Epithelial cell of esophagus (primary cell): ENCODE results near the gene RAI1.

ENCODE experiments used
- DNase-seq: peaks from one replicate; pipeline ENCODE4 v3.0.0; 2010; ENCODE audit warnings: low read depth
- H3K4me3 ChIP-seq: 2 replicates; pipeline ENCODE4 v1.5.1; 2011; ENCODE audit warnings: mild to moderate bottlenecking, low read length, control low read depth
- TF ChIP-seq, protein P1 (sequence below): IDR thresholded peaks from 2 replicates; pipeline ENCODE4 v1.5.1; 2011; ENCODE audit warnings: low read depth, mild to moderate bottlenecking, low read length, control low read depth, inconsistent platforms; ENCODE audit not compliant: insufficient read depth; ENCODE audit errors: missing control alignments

The RAI1 gene

DNA sequence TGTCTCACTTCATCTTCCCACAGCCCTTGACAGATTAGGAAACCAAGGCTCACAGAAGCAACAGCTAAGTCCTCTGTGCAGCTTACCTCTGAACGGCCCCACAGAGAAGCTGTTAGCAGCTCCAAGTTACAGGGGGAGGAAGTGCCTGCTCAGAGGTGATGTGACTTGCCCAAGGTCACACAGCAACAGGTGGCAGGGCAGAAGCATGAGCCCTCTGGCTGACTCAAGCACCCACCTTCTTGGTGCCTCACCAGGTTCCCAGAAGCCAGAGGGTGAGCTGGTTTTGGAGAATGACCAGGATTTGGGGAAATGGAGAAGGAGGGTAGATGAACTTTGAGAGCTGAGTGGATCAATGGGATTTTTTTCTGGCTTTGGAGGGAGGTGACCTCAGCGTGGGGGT lies 14.0 kb upstream of the RAI1 start:
- no peak overlapping the region for H3K4me3 ChIP-seq
- TF ChIP-seq, protein P1, sequence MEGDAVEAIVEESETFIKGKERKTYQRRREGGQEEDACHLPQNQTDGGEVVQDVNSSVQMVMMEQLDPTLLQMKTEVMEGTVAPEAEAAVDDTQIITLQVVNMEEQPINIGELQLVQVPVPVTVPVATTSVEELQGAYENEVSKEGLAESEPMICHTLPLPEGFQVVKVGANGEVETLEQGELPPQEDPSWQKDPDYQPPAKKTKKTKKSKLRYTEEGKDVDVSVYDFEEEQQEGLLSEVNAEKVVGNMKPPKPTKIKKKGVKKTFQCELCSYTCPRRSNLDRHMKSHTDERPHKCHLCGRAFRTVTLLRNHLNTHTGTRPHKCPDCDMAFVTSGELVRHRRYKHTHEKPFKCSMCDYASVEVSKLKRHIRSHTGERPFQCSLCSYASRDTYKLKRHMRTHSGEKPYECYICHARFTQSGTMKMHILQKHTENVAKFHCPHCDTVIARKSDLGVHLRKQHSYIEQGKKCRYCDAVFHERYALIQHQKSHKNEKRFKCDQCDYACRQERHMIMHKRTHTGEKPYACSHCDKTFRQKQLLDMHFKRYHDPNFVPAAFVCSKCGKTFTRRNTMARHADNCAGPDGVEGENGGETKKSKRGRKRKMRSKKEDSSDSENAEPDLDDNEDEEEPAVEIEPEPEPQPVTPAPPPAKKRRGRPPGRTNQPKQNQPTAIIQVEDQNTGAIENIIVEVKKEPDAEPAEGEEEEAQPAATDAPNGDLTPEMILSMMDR: no peak
- no peak for DNase-seq

- H3K4me3 ChIP-seq: no peak overlapping the region
- TF ChIP-seq, protein P1: no peak
- no peak for DNase-seq
These were observed 13.3 kb upstream of the RAI1 start for GRCh38 chr17:17667947-17668346.

DNA sequence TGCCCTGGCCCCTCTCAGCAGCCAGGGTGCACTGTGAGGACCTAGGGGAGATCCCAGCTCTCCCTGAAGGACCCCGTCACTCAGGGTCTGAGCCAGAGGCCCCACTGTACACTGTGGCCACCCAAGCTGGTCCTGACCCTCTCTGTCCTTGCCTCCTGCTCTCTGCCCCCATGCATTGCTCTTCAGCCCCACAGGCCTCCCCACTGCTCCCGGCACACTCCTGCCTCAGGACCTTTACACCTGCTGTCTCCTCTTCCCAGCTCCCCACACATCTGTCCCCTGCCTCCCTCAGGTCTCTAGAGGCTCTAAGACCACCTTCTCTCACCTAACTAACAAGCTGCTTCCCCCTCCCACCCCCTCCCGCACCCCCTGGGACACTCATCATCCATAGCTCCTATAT lies 12.9 kb upstream of the RAI1 start:
- TF ChIP-seq, protein P1: no peak
- H3K4me3 ChIP-seq: no peak overlapping the region
- no peak for DNase-seq

DNA sequence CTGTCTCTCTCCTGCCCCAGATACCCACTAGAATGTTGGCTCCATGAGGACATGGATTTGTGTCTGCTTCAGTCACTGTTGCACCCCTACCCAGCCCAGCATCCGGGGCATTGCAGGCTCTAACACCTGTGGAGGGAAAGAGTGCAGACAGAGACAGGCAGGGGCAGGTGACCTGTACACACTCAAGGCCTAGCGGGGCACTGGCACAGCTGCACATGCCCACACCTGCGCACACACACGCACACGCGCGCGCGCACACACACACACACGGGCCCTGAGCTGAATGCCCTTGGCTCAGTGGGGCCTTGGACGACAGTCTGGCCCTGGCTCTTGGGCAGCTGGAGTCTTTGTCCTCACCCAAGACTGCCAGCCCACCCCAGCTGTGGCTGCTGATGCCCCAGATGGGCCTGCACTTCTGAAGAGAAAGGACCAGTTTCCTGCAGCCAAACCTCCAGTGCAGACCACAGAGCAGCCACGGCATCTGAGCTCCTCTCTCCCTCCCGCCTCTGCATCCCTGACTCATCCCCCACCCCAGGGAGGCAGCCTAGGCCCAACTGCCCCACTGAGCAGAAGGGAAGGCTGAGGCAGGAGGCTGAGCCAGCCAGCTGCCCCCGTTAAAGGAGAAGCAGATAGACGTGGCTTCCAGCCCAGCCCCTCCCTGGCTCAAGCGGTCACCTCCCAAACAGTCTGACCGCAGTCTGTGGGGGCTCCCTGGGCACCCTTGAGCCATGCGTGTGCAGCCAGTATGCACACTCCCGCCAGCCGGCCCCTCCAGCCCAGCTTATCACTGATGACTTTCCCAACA lies 12.3 kb upstream of the RAI1 start:
- TF ChIP-seq, protein P1: no peak
- H3K4me3 ChIP-seq: no peak overlapping the region
- DNase-seq: no peak

GRCh38 chr17:17669580-17670235 lies 11.6 kb upstream of the RAI1 start:
- TF ChIP-seq, protein P1: no peak
- H3K4me3 ChIP-seq: no peak overlapping the region
- DNase-seq: no peak

DNA sequence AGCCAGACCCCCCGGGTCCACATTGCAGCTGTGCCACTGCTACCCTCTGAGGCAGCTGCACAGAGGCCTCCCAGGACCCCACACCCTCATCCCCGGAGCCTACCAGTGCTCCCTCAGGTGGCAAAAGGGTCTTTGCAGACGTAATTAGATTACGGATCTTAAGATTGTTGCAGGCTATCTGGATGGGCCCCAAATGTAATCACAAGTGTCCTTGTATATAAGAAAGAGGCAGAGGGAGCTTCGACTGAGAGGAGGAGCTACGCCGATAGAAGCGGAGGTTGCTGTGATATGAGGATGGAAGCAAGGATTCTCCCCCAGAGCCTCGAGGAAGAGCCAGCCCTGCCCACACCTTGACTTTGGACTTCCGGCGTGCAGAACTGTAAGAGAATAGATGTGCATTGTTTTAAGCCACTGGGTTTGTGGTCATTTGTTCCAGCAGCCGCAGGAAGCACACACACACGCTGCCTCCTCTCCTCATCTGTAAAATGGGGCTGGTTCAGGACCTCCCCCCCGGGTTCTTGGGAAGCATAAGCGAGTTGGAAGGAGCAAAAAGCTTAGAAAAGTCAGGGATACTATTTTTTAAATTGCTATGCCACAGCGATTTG lies 10.5 kb upstream of the RAI1 start:
- no peak overlapping the region for H3K4me3 ChIP-seq
- TF ChIP-seq, protein P1: no peak
- DNase-seq: no peak
